K562 (cell line): ENCODE measurements around the gene LIN28A. TPM values are rescaled to one million over a fixed set of nuclear protein-coding genes. Genes with fewer than 3 reads are reported as not detected.

Experiments used
- ATAC-seq: fragments of 200-7000 bp; cut with Tn5 transposase; 3 replicates; pipeline ENCODE4 v1.9.1; 2020; ENCODE audit warnings: moderate library complexity
- BruUV-seq: library from RNA; stranded (reverse); fragments of 400-500 nt; replicated peaks from 2 replicates; lab custom pipeline; 2021; lab: Mats Ljungman, UMichigan
- CTCF ChIA-PET: fragments of 300-600 bp; formaldehyde crosslinking; extraction: SDS; loops from one replicate; lab custom pipeline; 2021; ENCODE audit warnings: low intra/inter-chr PET ratio; lab: Yijun Ruan, JAX
- POLR2A ChIA-PET: fragments of 300-600, 350-650 bp; sonication (Branson Sonifier 250); formaldehyde crosslinking; extraction: SDS; loops from one replicate; lab custom pipeline; 2021; ENCODE audit warnings: antibody characterized with exemption, inconsistent platforms; lab: Yijun Ruan, JAX
- DNase-seq, 4 experiments: peaks; one replicate each; pipeline versions ENCODE4 v3.0.0 to v3.0.0-alpha.2; 2011 to 2018; ENCODE audit warnings: low spot score in 3 of 4, mixed read lengths in 3 of 4; ENCODE audit errors: extremely low read depth in 1 of 4
- FAIRE-seq: peaks from 2 replicates; lab custom pipeline; 2011; peaks lifted over from hg19 to GRCh38; lab: Jason Lieb, UNC
- H2AFZ ChIP-seq: 2 replicates; pipeline ENCODE4 v1.6.0; 2011; ENCODE audit warnings: low read depth, low read length, control low read depth, inconsistent platforms
- H3K27ac ChIP-seq: fragments of 200-600 bp; 3 replicates; pipeline ENCODE4 v1.8.0; 2011; ENCODE audit warnings: low read depth, mild to moderate bottlenecking, control low read depth, inconsistent platforms, low read length, moderate library complexity, mixed read lengths; ENCODE audit errors: extremely low read depth
- H3K27me3 ChIP-seq, 2 experiments: fragments of 300-600 bp in 1 of 2; 2 replicates in 1 of 2; 3 replicates in 1 of 2; pipeline versions ENCODE4 v1.6.0 to v1.8.0; 2011; ENCODE audit warnings: inconsistent platforms in 2 of 2, low read length in 2 of 2, mild to moderate bottlenecking in 1 of 2, mixed read lengths in 1 of 2, moderate library complexity in 1 of 2; ENCODE audit not compliant: control insufficient read depth in 2 of 2, insufficient read depth in 2 of 2
- H3K36me3 ChIP-seq: fragments of 300-600 bp; 3 replicates; pipeline ENCODE4 v1.8.0; 2011; ENCODE audit warnings: mild to moderate bottlenecking, low read length, inconsistent platforms; ENCODE audit not compliant: control insufficient read depth, insufficient read depth
- H3K4me1 ChIP-seq, 2 experiments: fragments of 200-600 bp in 1 of 2; replicated peaks in 1 of 2; 2 replicates in 1 of 2; 3 replicates in 1 of 2; pipeline versions ENCODE4 v1.5.1 to v1.8.0; 2011; ENCODE audit warnings: inconsistent platforms in 2 of 2, low read length in 2 of 2, mild to moderate bottlenecking in 1 of 2, mixed read lengths in 1 of 2, moderate library complexity in 1 of 2; ENCODE audit not compliant: control insufficient read depth in 2 of 2, insufficient read depth in 2 of 2
- H3K4me2 ChIP-seq: 2 replicates; pipeline ENCODE4 v1.6.1; 2011; ENCODE audit warnings: low read length, control low read depth, inconsistent platforms, mixed read lengths; ENCODE audit not compliant: insufficient read depth
- H3K4me3 ChIP-seq: fragments of 200-600 bp; sonication (generic), shearing (Covaris generic); 2 replicates; pipeline ENCODE4 v1.5.1; 2016; ENCODE audit warnings: control low read depth, inconsistent platforms
- H3K79me2 ChIP-seq: fragments of 200-600 bp; 3 replicates; pipeline ENCODE4 v1.8.0; 2011; ENCODE audit warnings: low read length, inconsistent platforms; ENCODE audit not compliant: control insufficient read depth, insufficient read depth
- H3K9ac ChIP-seq, 2 experiments: 2 replicates each; pipeline versions ENCODE4 v1.6.0 to v1.6.1; 2011; ENCODE audit warnings: low read depth in 2 of 2, low read length in 2 of 2, control low read depth in 1 of 2, inconsistent platforms in 1 of 2, mild to moderate bottlenecking in 1 of 2, mixed read lengths in 1 of 2; ENCODE audit not compliant: insufficient read depth in 1 of 2
- H3K9me1 ChIP-seq: one replicate; pipeline ENCODE4 v1.6.0; 2011; ENCODE audit warnings: inconsistent platforms, mild to moderate bottlenecking, low read length, moderate library complexity; ENCODE audit not compliant: control insufficient read depth, insufficient read depth
- H3K9me3 ChIP-seq: replicated peaks from 2 replicates; pipeline ENCODE4 v1.5.1; 2011; ENCODE audit warnings: low read depth, low read length, inconsistent platforms; ENCODE audit not compliant: control insufficient read depth, insufficient read depth
- H4K20me1 ChIP-seq: replicated peaks from 2 replicates; pipeline ENCODE4 v1.6.1; 2011; ENCODE audit warnings: low read length, inconsistent platforms, mixed read lengths; ENCODE audit not compliant: control insufficient read depth, insufficient read depth
- ARNT ChIP-seq, 2 experiments: fragments of 450-650 bp; IDR thresholded peaks; 2 replicates each; pipeline ENCODE4 v1.6.1; 2016; ENCODE audit warnings: mild to moderate bottlenecking in 1 of 2
- BCOR ChIP-seq: fragments of 450-650 bp; IDR thresholded peaks from 2 replicates; pipeline ENCODE4 v1.6.1; 2016
- CBX1 ChIP-seq: sonication (generic); IDR thresholded peaks from 2 replicates; pipeline ENCODE4 v1.6.1; 2016; ENCODE audit warnings: antibody characterized with exemption, low read depth, mild to moderate bottlenecking
- CBX3 ChIP-seq, 2 experiments: IDR thresholded peaks; 1 replicate in 1 of 2; 2 replicates in 1 of 2; pipeline ENCODE4 v1.6.1; 2012; ENCODE audit warnings: inconsistent platforms in 2 of 2, low read length in 2 of 2, borderline replicate concordance in 1 of 2, control low read depth in 1 of 2
- CBX5 ChIP-seq: IDR thresholded peaks from 2 replicates; pipeline ENCODE4 v1.6.1; 2014; ENCODE audit warnings: low read depth, borderline replicate concordance
- CEBPZ ChIP-seq: fragments of 150-350 bp; IDR thresholded peaks from 2 replicates; pipeline ENCODE4 v1.6.1; 2014; ENCODE audit warnings: low read depth, mild to moderate bottlenecking, low read length, borderline replicate concordance
- COPS2 ChIP-seq: fragments of 450-650 bp; conservative IDR thresholded peaks from 2 replicates; pipeline ENCODE4 v1.6.1; 2016; ENCODE audit warnings: mild to moderate bottlenecking, moderate library complexity
- EGR1 ChIP-seq: fragments of 450-650 bp; conservative IDR thresholded peaks from 2 replicates; pipeline ENCODE4 v1.6.1; 2017; ENCODE audit warnings: mild to moderate bottlenecking
- HIVEP1 ChIP-seq: fragments of 250-450 bp; sonication (Bioruptor Pico); IDR thresholded peaks from 2 replicates; pipeline ENCODE4 v1.4.0; 2020; ENCODE audit warnings: mild to moderate bottlenecking
- HLTF ChIP-seq: fragments of 450-650 bp; IDR thresholded peaks from 2 replicates; pipeline ENCODE4 v1.6.1; 2016
- RBM25 ChIP-seq: fragments of 200-400 bp; formaldehyde crosslinking; IDR thresholded peaks from 2 replicates; pipeline ENCODE4 v1.6.1; 2018; ENCODE audit warnings: low read length, low read depth, moderate library complexity; ENCODE audit not compliant: severe bottlenecking
- SMARCA5 ChIP-seq: fragments of 450-650 bp; IDR thresholded peaks from 2 replicates; pipeline ENCODE4 v1.6.1; 2016
- TRIM24 ChIP-seq, 2 experiments: fragments of 450-650 bp; IDR thresholded peaks; 2 replicates each; pipeline ENCODE4 v1.6.1; 2016
- TRIM28 ChIP-seq: fragments of 450-650 bp; IDR thresholded peaks from 2 replicates; pipeline ENCODE4 v1.6.1; 2017
- ZFX ChIP-seq: sonication (generic); formaldehyde crosslinking; IDR thresholded peaks from 2 replicates; pipeline ENCODE4 v1.8.0; 2022; ENCODE audit warnings: mild to moderate bottlenecking, missing genetic modification reagents, moderate library complexity
- ZNF146 ChIP-seq: IDR thresholded peaks from one replicate; pipeline ENCODE4 v1.6.1; 2018; ENCODE audit warnings: missing compliant biosample characterization; ENCODE audit not compliant: unreplicated experiment
- ZNF280A ChIP-seq: fragments of 450-650 bp; IDR thresholded peaks from 2 replicates; pipeline ENCODE4 v1.6.1; 2018; ENCODE audit warnings: mild to moderate bottlenecking, low read depth; ENCODE audit not compliant: partially characterized antibody
- WGBS: fragments of 100-300 bp; shearing (Covaris generic); methylation state at CpG from one replicate; pipeline ENCODE4 v1.1.6; 2016; ENCODE audit warnings: low coverage, mixed read lengths; ENCODE audit not compliant: insufficient coverage; ENCODE audit errors: missing lambda C conversion rate; 5-methylcytosine and 5-hydroxymethylcytosine counted together
- in situ Hi-C: fragments of 300-500 bp; cut with MboI; formaldehyde crosslinking; loops from 4 replicates; pipeline ENCODE4 v1.15.0; 2018; ENCODE audit warnings: inconsistent platforms, mixed read lengths
- intact Hi-C: fragments of 100-400 bp; cut with micrococcal nuclease; formaldehyde crosslinking; loops from 2 replicates; pipeline ENCODE4 v1.14.2; 2022
- polyA plus RNA-seq, 8 experiments: library from polyadenylated mRNA; depleted of rRNA in 4 of 8; stranded (reverse) in 5 of 8; unstranded in 3 of 8; fragments of >200 nt; fragmentation: Nextera tagmentation in 2 of 8; fragmentation: Illumina TruSeq in 1 of 8; extraction: Ambion mirVana in 2 of 8; extraction: Trizol in 1 of 8; gene quantifications; 2 replicates each; pipeline versions ENCODE4 v1.2.1 to v1.2.3, GENCODE V29; 2011 to 2014; ENCODE audit warnings: inconsistent platforms in 1 of 8, missing spikeins in 1 of 8
- total RNA-seq, 7 experiments: library from RNA; depleted of rRNA in 6 of 7; stranded (reverse); fragments of >200 nt in 6 of 7; fragmentation: Illumina TruSeq in 2 of 7; extraction: Trizol in 2 of 7; gene quantifications; 2 replicates each; pipeline versions ENCODE4 v1.2.1 to v1.2.3, GENCODE V29; 2011 to 2021; ENCODE audit warnings: low replicate concordance in 1 of 7

The LIN28A gene
- total and polyA plus RNA-seq, 9 of the 15 experiments (the other 6 are each of a cell fraction or from before 2014, with no cell fraction given) = 0.80 to 5.4 (median 3.9) TPM

GRCh38 chr1:26368486-26368885, 42.1 kb upstream of the LIN28A start (continued):
- no peak for TF ChIP-seq CEBPZ
- TF ChIP-seq BCOR = peak; percentile 77
- TF ChIP-seq EGR1 = no peak
- TF ChIP-seq COPS2 = no peak

- Histone ChIP-seq H2AFZ (no peak overlapping the region), H3K4me3 (no peak overlapping the region), H3K27ac (no peak overlapping the region), H3K27me3 (no peaks in the 10 kb centered on the region), H3K79me2 (no peaks in the 10 kb centered on the region), H3K9me3 (peaks cover 4% of the 10 kb centered on the region; the same call in 1 of the 2 replicates), H3K9me1 (no peaks in the 10 kb centered on the region), H3K9ac (no peak overlapping the region), H4K20me1 (no peaks in the 10 kb centered on the region), H3K4me2 (no peak overlapping the region), H3K4me1 (peaks cover 7 to 11% of the 10 kb centered on the region in 2 experiments; a peak in 3 of 5 replicates), H3K36me3 (no peaks in the 10 kb centered on the region)
- in situ Hi-C loops = no loop called here
- intact Hi-C loops = no loop called here
- no TSS peak for BruUV-seq
- peak; percentile 84 for TF ChIP-seq RBM25
- TF ChIP-seq CBX1 = peak; percentile 34; the same call in 1 of the 2 replicates
- TF ChIP-seq TRIM24 (IDR thresholded peaks at IDR 0.05) = peak in 1 of 2 experiments; percentile 71; a peak in 1 of 4 replicates
- peak; percentile 87; the same call in 1 of the 2 replicates for TF ChIP-seq TRIM28
- TF ChIP-seq HLTF = 0 out of 2 replicates have a peak, but pooled peaks have one; percentile 25
- peak; percentile 59; the same call in 1 of the 2 replicates for TF ChIP-seq SMARCA5
- no peak for TF ChIP-seq ZFX (CRISPR knock-in tag)
- TF ChIP-seq ZNF146 = peak; percentile 20
- no peak for TF ChIP-seq ARNT (IDR thresholded peaks at IDR 0.05)
- TF ChIP-seq HIVEP1 = no peak
- TF ChIP-seq CBX3 (IDR thresholded peaks at IDR 0.05; ENCODE audit: borderline replicate concordance in 1 of 2, low read length in 2 of 2) = peak in 1 of 2 experiments; percentile 98; a peak in 2 of 3 replicates
- TF ChIP-seq CBX5 = peak; percentile 92
- TF ChIP-seq ZNF280A = peak; percentile 28
- no peak for ATAC-seq
- 34% methylated on average over 6 of the region's 6 CpGs for WGBS
- POLR2A ChIA-PET = no interaction called here
- no peak for DNase-seq
- CTCF ChIA-PET = no interaction called here
- no peak for FAIRE-seq
Observed at GRCh38 chr1:26370591-26371382, 39.8 kb upstream of the LIN28A start.
